Upper lobe of left lung (tissue), 4 donors: ENCODE results near the gene MT3.

Experiments used
- CTCF ChIP-seq, 6 experiments: fragments of 450-650 bp in 4 of 6; fragments of 200-600 bp in 2 of 6; sonication (generic) in 2 of 6; IDR thresholded peaks; one replicate each; pipeline ENCODE4 v1.5.1; 2016 to 2019; ENCODE audit warnings: antibody characterized with exemption in 6 of 6
- EP300 ChIP-seq, 4 donors: sonication (generic); formaldehyde crosslinking; IDR thresholded peaks; one replicate each; pipeline ENCODE4 v1.5.1; 2017; ENCODE audit warnings: antibody characterized with exemption in 4 of 4, control low read depth in 2 of 4
- POLR2A ChIP-seq, 4 donors: fragments of 450-650 bp; IDR thresholded peaks; one replicate each; pipeline ENCODE4 v1.5.1; 2016 to 2017; ENCODE audit warnings: antibody characterized with exemption in 4 of 4, mild to moderate bottlenecking in 2 of 4
- POLR2AphosphoS5 ChIP-seq, 2 donors: sonication (generic); formaldehyde crosslinking; IDR thresholded peaks; one replicate each; pipeline ENCODE4 v1.5.1; 2017; ENCODE audit warnings: antibody characterized with exemption in 2 of 2

GRCh38 chr16:56625943-56626654 is 36.8 kb downstream of the MT3 start:
- TF ChIP-seq POLR2A (IDR thresholded peaks at IDR 0.05) (peak in 1 of 4 donors; percentile 3), EP300 (IDR thresholded peaks at IDR 0.05) (no peak), CTCF (IDR thresholded peaks at IDR 0.05) (no peak), POLR2AphosphoS5 (IDR thresholded peaks at IDR 0.05) (no peak)
